Measurements from ENCODE around the gene MFSD6. TPM values are rescaled to one million over a fixed set of nuclear protein-coding genes. Genes with fewer than 3 reads are reported as not detected.
A peak's percentile ranks its signal among the peaks of the same experiment; 100 is the strongest.

The MFSD6 gene
- polyA plus RNA-seq, 1 of the 3 experiments (the other 2 are of a cell fraction): 15.1 TPM

GRCh38 chr2:190407246-190407661 is 901 bp upstream of the MFSD6 start:
- Histone ChIP-seq H3K79me2 (ENCODE audit: insufficient read depth) (no peaks in the 10 kb centered on the region), H3K27me3 (ENCODE audit: insufficient read depth) (no peaks in the 10 kb centered on the region), H4K20me1 (ENCODE audit: insufficient read depth) (no peaks in the 10 kb centered on the region), H3K9me2 (no peaks in the 10 kb centered on the region), H3K4me3 (ENCODE audit: low read depth in 2 of 2, low read length in 1 of 2) (peak overlapping the region; percentile 58 to 74; a peak in 3 of 4 replicates), H3K36me3 (replicated peaks in 1 of 2; ENCODE audit: control insufficient read depth in 1 of 2, insufficient read depth in 2 of 2, low read length in 1 of 2) (no peaks in the 10 kb centered on the region), H3K9me3 (no peaks in the 10 kb centered on the region), H2AFZ (ENCODE audit: low read depth) (peak overlapping the region; percentile 42; the same call in 1 of the 2 replicates), H3F3A (replicated peaks; ENCODE audit: insufficient read depth) (peaks cover 4% of the 10 kb centered on the region), H3K27ac (ENCODE audit: low read depth in 2 of 2, low read length in 1 of 2) (no peak overlapping the region), H3K9ac (no peak overlapping the region), H3K4me1 (ENCODE audit: control insufficient read depth in 1 of 2, insufficient read depth in 2 of 2, low read depth in 1 of 2, low read length in 1 of 2) (peaks cover 0 to 13% of the 10 kb centered on the region in 2 experiments; a peak in 2 of 4 replicates), H3K4me2 (peak overlapping the region; percentile 90; the same call in 1 of the 2 replicates)
- 86% methylated on average over 11 of the region's 11 CpGs for WGBS (ENCODE audit: low lambda C conversion rate)
- ChIA-PET POLR2A (no interaction called here), CTCF (interaction anchor here (0.9 to 1.0 kb wide), 2 partner anchors 10 to 37 kb away, joined by 3 read pairs; no protein-coding TSS in a partner anchor)
- no peak for TF ChIP-seq GABPA (IDR thresholded peaks at IDR 0.05; ENCODE audit: low read depth)
- TF ChIP-seq MAX (IDR thresholded peaks at IDR 0.05; ENCODE audit: low read depth): no peak
- no peak for TF ChIP-seq EZH2phosphoT487 (IDR thresholded peaks at IDR 0.05; ENCODE audit: borderline replicate concordance, low read depth)
- TF ChIP-seq ZBTB33 (IDR thresholded peaks at IDR 0.05; ENCODE audit: borderline replicate concordance, low read depth): no peak
- no peak for TF ChIP-seq RCOR1 (IDR thresholded peaks at IDR 0.05; ENCODE audit: low read length)
- TF ChIP-seq USF2 (IDR thresholded peaks at IDR 0.05; ENCODE audit: borderline replicate concordance, low read depth, low read length): no peak
- TF ChIP-seq YY1 (IDR thresholded peaks at IDR 0.05; ENCODE audit: low read depth): no peak
- no peak for TF ChIP-seq RFX5 (IDR thresholded peaks at IDR 0.05; ENCODE audit: low read length)
- TF ChIP-seq RAD21 (IDR thresholded peaks at IDR 0.05; ENCODE audit: low read length): no peak
- TF ChIP-seq CHD2 (IDR thresholded peaks at IDR 0.05; ENCODE audit: low read length, partially characterized antibody): no peak
- TF ChIP-seq MXI1 (IDR thresholded peaks at IDR 0.05; ENCODE audit: low read depth, low read length): no peak
- DNase-seq: no peak

- POLR2A ChIA-PET: no interaction called here
- H3K4me3 ChIP-seq (ENCODE audit: low read depth in 2 of 2, low read length in 1 of 2): peak overlapping the region; percentile 58 to 74
- TF ChIP-seq CTCF (IDR thresholded peaks at IDR 0.05) (no peak), TAF1 (IDR thresholded peaks at IDR 0.05; ENCODE audit: borderline replicate concordance, low read depth, low read length) (no peak), RXRA (IDR thresholded peaks at IDR 0.05; ENCODE audit: borderline replicate concordance, low read depth) (no peak), RFX5 (IDR thresholded peaks at IDR 0.05; ENCODE audit: low read length) (no peak), EZH2phosphoT487 (IDR thresholded peaks at IDR 0.05; ENCODE audit: borderline replicate concordance, low read depth) (no peak), MAX (IDR thresholded peaks at IDR 0.05; ENCODE audit: low read depth) (0 out of 2 replicates have a peak, but pooled peaks have one; percentile 43), TCF12 (IDR thresholded peaks at IDR 0.05) (no peak), MEF2A (IDR thresholded peaks at IDR 0.05; ENCODE audit: borderline replicate concordance, low read depth) (no peak), EP300 (IDR thresholded peaks at IDR 0.05; ENCODE audit: borderline replicate concordance in 1 of 2, low read depth in 1 of 2, low read length in 1 of 2) (no peak), USF1 (IDR thresholded peaks at IDR 0.05; ENCODE audit: borderline replicate concordance, low read depth) (no peak), CHD2 (IDR thresholded peaks at IDR 0.05; ENCODE audit: low read length, partially characterized antibody) (no peak), TEAD4 (IDR thresholded peaks at IDR 0.05; ENCODE audit: borderline replicate concordance, insufficient read depth) (no peak)
Observed at GRCh38 chr2:190408538-190409271, 550 bp downstream of the MFSD6 start.

More at GRCh38 chr2:190408538-190409271, 550 bp downstream of the MFSD6 start:
- Histone ChIP-seq H3F3A (replicated peaks; ENCODE audit: insufficient read depth) (peaks cover 4% of the 10 kb centered on the region), H3K36me3 (replicated peaks in 1 of 2; ENCODE audit: control insufficient read depth in 1 of 2, insufficient read depth in 2 of 2, low read length in 1 of 2) (no peaks in the 10 kb centered on the region), H3K27ac (ENCODE audit: low read depth in 2 of 2, low read length in 1 of 2) (peak overlapping the region in 1 of 2 experiments; percentile 77; a peak in 2 of 4 replicates), H3K9me3 (no peaks in the 10 kb centered on the region), H3K79me2 (ENCODE audit: insufficient read depth) (no peaks in the 10 kb centered on the region), H2AFZ (ENCODE audit: low read depth) (peak overlapping the region; percentile 78; the same call in 1 of the 2 replicates), H4K20me1 (ENCODE audit: insufficient read depth) (no peaks in the 10 kb centered on the region), H3K9me2 (no peaks in the 10 kb centered on the region), H3K4me1 (ENCODE audit: control insufficient read depth in 1 of 2, insufficient read depth in 2 of 2, low read depth in 1 of 2, low read length in 1 of 2) (peaks cover 0 to 17% of the 10 kb centered on the region in 2 experiments; a peak in 2 of 4 replicates), H3K4me2 (peak overlapping the region; percentile 88), H3K9ac (peak overlapping the region; percentile 56), H3K27me3 (ENCODE audit: insufficient read depth) (no peaks in the 10 kb centered on the region)
- 4% methylated on average over 11 of the region's 54 CpGs for WGBS (ENCODE audit: low lambda C conversion rate)
- CTCF ChIA-PET: interaction anchor here (0.9 to 2.1 kb wide), 5 partner anchors 17 to 98 kb away, joined by 3 to 5 read pairs (median 4); no protein-coding TSS in a partner anchor
- DNase-seq: peak; percentile 83
